NCI-H510A treated with DMSO at 0.1 percent for 48 hours (cell line): Measurements from ENCODE around the gene TLNRD1.

Experiments used
- DNase-seq: peaks from one replicate; lab custom pipeline; 2025; lab: John Stamatoyannopoulos, UW

The TLNRD1 gene

GRCh38 chr15:81002009-81002330, 1.2 kb downstream of the TLNRD1 start:
- DNase-seq = no peak

DNA sequence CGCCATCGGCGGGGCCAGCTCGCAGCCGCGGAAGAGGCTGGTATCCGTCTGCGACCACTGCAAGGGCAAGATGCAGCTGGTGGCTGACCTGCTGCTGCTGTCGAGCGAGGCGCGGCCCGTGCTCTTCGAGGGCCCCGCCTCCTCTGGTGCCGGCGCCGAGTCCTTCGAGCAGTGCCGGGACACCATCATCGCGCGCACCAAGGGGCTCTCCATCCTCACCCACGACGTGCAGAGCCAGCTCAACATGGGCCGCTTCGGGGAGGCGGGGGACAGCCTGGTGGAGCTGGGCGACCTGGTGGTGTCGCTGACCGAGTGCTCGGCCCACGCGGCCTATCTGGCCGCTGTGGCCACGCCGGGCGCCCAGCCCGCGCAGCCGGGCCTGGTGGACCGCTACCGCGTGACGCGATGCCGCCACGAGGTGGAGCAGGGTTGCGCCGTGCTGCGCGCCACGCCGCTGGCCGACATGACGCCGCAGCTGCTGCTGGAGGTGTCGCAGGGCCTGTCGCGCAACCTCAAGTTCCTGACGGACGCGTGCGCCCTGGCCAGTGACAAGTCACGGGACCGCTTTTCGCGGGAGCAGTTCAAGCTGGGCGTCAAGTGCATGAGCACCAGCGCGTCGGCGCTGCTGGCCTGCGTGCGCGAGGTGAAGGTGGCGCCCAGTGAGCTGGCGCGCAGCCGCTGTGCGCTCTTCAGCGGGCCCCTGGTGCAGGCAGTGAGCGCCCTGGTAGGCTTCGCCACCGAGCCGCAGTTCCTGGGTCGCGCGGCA, 1.8 kb downstream of the TLNRD1 start:
- peak; percentile 6 for DNase-seq

DNA sequence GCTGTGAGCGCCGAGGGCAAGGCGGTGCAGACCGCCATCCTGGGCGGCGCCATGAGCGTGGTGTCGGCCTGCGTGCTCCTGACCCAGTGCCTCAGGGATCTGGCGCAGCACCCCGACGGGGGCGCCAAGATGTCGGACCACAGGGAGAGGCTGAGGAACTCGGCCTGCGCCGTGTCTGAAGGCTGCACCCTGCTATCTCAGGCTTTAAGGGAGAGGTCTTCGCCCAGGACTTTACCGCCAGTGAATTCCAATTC, 2.3 kb downstream of the TLNRD1 start:
- DNase-seq = no peak

DNA sequence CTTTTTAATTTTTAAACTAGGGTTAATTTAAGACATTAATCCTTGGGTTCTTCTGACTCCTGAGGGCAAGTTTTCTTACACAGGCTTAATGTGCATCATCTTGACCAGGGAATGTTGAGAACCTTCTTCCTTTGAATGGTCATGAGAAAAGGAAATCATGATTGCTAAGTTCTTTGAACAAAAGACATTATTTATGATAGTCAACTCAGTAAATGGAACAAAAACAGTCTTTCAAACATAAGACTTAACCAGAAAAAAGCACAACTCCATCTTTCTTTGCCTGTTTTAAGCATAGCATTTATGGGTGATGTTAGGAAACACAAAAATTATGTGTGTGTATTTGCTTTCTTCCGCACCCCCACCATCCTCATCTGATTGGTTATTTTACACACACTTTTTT, 5.4 kb downstream of the TLNRD1 start:
- no peak for DNase-seq

DNA sequence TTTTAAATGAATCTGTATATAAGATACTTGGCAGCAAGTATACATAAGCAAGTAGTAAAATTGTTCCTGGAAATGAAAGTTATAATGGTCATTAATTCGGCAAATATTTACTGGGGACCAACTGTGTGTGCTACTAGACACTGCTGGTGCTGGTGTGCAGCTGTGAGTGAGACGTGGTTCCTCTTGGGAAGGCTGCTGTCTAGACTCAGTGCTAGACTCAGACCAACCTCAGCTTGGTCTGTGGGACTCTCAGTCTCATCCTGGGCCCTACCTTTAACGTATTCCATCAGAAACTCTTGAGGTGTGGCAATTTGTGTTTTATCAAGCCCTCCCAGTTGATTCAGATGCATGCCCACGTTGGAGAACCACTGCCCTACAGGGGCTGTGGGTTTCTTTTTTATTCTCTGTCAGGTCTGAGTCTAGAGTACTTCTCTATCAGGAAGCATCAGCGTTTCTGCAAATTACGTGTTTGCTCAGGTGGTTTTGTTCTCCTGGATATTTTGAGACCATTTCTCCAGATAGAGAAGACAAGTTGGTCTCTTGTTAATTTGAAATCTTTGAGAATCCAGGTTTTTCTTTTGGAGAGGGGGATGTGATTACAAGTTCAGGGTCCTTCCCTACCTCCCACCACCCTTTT, 6.8 kb downstream of the TLNRD1 start:
- DNase-seq = no peak

DNA sequence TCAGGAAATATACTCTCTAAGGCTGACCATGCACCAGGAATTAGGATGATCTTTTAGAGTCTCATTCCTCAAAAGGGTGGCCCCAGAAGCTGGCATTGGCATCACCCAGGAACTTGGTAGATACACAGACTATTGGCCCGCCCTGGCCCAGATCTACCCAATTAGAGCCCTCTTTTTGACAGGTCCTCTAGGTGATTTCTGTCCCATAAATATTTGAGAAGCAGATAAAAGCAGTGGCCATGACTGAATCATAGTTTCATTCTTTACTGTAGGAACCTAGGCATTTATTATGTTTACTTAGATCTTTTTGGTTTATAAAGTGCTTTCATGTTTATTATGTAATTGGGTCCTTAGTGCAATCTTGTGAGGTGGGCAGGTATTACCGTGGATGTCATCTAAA, 7.6 kb downstream of the TLNRD1 start:
- no peak for DNase-seq

DNA sequence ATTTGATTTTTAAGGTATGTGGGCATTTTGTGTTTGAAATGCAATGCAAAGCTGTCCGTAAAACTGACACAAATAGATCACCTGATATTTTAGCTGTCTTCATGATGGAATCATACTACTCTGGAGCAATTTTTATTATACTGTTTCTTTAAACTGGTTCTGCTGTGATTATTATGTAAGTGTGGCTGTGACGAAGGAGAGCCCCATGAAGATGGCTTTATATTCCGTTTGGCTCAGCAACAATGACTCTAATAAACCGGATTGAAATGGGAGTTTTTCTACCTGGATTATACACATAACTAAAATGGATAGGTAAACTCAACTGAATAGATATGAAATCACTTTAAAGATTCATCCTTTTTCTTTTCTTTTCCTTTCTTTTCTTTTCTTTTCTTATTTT, 9.4 kb downstream of the TLNRD1 start:
- DNase-seq = no peak

DNA sequence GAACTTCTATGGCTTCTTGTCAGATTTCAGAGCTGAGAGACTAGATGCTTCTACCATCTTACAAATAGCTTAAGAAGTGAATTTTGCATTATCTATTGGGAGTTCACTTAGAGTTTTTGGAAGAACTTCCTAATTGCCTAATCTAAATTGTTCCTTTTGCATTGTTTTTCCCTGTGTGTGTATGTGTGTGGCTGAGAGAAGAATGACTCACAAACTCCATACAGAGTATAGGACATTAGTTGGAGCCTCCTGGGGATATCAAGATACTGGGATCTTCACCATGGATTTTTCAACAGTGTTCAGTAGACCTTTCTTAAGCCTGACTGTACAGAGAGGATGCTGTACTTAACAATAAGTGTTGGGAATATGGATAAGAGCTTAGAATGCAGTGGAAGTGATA, 10.9 kb downstream of the TLNRD1 start:
- no peak for DNase-seq

- DNase-seq = peak; percentile 42
Observed at GRCh38 chr15:81012588-81012987, 11.9 kb downstream of the TLNRD1 start.

- DNase-seq = no peak
Observed at GRCh38 chr15:81013396-81013929, 12.7 kb downstream of the TLNRD1 start.

DNA sequence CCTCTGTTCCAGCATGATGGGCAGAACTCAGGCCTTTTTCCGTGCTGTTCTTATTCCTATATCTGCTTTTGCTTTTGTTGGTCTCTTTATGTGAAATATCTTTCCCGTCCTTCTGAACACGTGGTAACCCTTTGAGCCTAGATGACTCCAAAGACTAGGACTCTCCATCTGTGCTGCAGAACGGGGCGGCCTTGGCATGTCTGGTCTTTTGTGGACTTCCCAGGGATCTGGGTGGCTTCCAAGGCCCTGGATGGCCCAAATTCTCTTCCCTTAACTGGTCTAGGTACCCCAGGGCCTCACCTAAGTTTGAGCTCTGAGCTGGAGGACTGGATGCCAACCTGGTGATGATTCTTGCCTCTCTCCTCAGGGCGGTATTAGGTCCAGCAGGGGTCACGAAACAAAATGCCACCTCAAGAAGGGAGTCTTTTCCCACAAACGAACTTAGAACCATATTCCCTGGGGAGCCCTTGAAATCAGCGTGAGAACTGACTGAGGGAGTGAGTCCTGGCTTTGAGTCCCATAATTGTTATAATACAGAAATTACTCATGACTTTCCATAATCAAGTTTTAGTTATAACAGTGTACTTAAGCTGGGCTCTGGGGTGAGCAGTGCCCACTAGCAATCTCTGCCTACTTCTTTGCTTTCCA, 13.8 kb downstream of the TLNRD1 start:
- no peak for DNase-seq

GRCh38 chr15:81015621-81016488, 15.1 kb downstream of the TLNRD1 start:
- no peak for DNase-seq

- no peak for DNase-seq
Observed at GRCh38 chr15:81016489-81017068, 15.9 kb downstream of the TLNRD1 start.

- no peak for DNase-seq
Observed at GRCh38 chr15:81018197-81018596, 17.5 kb downstream of the TLNRD1 start.

GRCh38 chr15:81021321-81021720, 20.6 kb downstream of the TLNRD1 start:
- DNase-seq = no peak

DNA sequence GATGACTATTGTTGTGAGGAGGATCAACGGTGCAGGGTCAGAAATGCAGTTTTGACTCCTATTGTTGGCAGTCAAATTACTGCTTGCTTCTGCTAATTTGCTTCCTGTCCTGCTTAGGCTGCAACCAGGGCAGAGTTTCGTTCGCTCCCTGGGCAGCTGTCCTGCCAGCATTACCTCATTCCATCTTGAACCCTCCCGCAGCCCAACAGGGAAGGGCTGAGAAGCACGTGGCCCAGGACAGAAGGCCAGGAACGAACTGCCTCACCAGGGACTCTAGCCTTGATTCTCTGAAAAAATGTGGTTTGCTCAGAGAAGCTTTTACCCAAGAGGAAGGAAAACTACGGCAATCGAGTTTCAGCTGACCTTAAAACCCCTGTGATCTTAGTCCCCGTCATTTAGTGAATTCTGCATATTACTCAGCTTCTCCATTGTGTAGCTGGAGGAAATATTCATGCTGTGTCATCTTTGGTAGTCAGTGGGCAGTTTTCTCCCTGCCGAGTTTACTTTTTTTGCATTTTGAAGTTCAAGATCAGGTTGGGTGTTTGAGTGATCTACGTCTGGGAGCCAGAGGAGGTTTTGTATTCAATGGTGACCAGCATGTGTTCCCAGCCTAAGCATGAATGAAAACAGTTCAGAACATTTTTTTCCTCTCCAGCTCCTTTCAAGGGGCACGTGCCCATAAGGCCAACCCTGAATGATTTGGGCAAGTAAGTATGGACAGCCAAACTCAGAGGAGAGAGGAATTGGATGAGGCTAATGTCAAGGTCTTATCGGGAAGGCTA, 23.0 kb downstream of the TLNRD1 start:
- no peak for DNase-seq

- DNase-seq = peak; percentile 26
Observed at GRCh38 chr15:81024265-81024872, 23.6 kb downstream of the TLNRD1 start.

DNA sequence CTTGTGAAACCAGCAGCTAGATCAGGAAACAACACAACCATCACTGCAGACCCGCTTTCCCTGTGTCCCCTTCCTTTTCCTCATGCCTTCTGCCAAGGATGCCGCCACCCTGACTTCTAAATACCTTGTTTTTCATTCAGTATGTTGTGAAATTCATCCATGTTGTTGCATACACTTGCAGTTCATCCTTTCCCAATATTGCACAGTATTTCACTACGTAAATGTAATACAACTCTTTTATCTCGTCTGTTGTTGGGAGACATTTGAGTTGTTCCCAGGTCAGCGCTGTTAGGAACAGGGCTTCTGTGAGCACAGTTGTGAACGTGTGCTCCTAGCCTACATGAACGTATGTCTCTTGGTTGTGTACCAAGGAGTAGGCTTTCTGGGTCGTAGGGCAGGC, 24.2 kb downstream of the TLNRD1 start:
- no peak for DNase-seq

GRCh38 chr15:81025721-81026370, 25.1 kb downstream of the TLNRD1 start:
- DNase-seq = no peak

GRCh38 chr15:81026836-81027599, 26.3 kb downstream of the TLNRD1 start:
- DNase-seq = no peak
